ENCODE measurements around the gene ANKRD35. TPM values are rescaled to one million over a fixed set of nuclear protein-coding genes. Genes with fewer than 3 reads are reported as not detected.
A peak's percentile ranks its signal among the peaks of the same experiment; 100 is the strongest.

The ANKRD35 gene
- total RNA-seq, 5 donors from 2014 or later (not counting 1 experiment from before 2014, with no cell fraction given) = 0.09 TPM; not detected in 4

- H3K27me3 ChIP-seq (replicated peaks in 1 of 2; ENCODE audit: control insufficient read depth in 2 of 2, extremely low read depth in 1 of 2, insufficient read depth in 2 of 2, low read length in 1 of 2) = no peaks in the 10 kb centered on the region
- ATAC-seq (replicated peaks in 1 of 4) (no peak), DNase-seq (no peak)
- WGBS (ENCODE audit: insufficient coverage) = 96% methylated on average over 5 of the region's 5 CpGs
- no peaks in the 10 kb centered on the region for H3K9me3 ChIP-seq
- no peak overlapping the region for H3K4me3 ChIP-seq (ENCODE audit: control insufficient read depth in 1 of 2, extremely low read depth in 1 of 2, low read length in 1 of 2)
- peak overlapping the region; percentile 71 to 73 for H3K27ac Mint-ChIP-seq
- H3K4me1 ChIP-seq (ENCODE audit: control insufficient read depth in 1 of 2, extremely low read depth in 1 of 2, insufficient read depth in 2 of 2, low read length in 2 of 2) = peaks cover 14 to 29% of the 10 kb centered on the region in 2 experiments
- H3K36me3 Mint-ChIP-seq = peaks cover 43% of the 10 kb centered on the region
- H3K4me1 Mint-ChIP-seq = peaks cover 50 to 55% (median 55%) of the 10 kb centered on the region in 3 donors
- H3K36me3 ChIP-seq (ENCODE audit: control insufficient read depth in 2 of 2, extremely low read depth in 1 of 2, insufficient read depth in 1 of 2, low read length in 1 of 2) = peaks cover 7 to 23% of the 10 kb centered on the region in 2 donors
- CTCF ChIA-PET = interaction anchor here in 1 of 2 donors (0.8 to 1.7 kb wide), 3 partner anchors 9 to 72 kb away, joined by 3 to 4 read pairs (median 4); partner anchors contain the start of genes LIX1L and NUDT17
- no peak overlapping the region for H3K27ac ChIP-seq (ENCODE audit: low read length)
- H3K27me3 Mint-ChIP-seq = no peaks in the 10 kb centered on the region
- peak overlapping the region; percentile 82 to 94 (median 91) for H3K4me3 Mint-ChIP-seq
- H3K9me3 Mint-ChIP-seq = no peaks in the 10 kb centered on the region
- POLR2A ChIA-PET = interaction anchor here in 1 of 2 donors (0.6 to 0.7 kb wide), 2 partner anchors 9 to 89 kb away, joined by 3 to 8 read pairs; no protein-coding TSS in a partner anchor
Measured at GRCh38 chr1:145916745-145917144, 31.1 kb upstream of the ANKRD35 start.

DNA sequence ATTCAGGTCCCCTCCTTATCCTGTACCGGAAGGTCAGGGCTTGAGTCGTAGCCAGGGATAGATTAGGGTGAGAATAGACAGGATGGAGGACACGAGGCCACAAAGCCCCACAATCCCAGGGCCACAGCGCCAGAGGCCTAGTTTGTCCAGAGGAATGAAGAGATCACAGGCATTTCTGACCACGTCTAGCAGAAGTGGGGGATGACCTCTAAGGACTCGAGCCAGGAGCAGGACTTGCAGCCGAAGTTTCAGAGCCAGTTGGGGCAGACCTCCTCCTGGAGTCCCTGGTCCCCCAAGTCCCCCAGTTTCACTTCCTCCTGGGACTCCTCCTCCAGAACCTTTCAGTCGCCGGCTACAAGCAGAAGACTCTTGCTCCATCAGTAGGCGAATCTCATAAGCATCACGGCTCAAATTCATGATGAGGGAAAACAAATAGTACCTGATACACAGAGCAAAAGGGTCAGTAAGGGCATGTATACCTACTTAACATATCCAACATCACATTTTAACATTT is 26.5 kb upstream of the ANKRD35 start:
- WGBS (ENCODE audit: insufficient coverage) = 90% methylated on average over 6 of the region's 11 CpGs
- H3K36me3 Mint-ChIP-seq = peaks cover 48% of the 10 kb centered on the region
- POLR2A ChIA-PET = no interaction called here

DNA sequence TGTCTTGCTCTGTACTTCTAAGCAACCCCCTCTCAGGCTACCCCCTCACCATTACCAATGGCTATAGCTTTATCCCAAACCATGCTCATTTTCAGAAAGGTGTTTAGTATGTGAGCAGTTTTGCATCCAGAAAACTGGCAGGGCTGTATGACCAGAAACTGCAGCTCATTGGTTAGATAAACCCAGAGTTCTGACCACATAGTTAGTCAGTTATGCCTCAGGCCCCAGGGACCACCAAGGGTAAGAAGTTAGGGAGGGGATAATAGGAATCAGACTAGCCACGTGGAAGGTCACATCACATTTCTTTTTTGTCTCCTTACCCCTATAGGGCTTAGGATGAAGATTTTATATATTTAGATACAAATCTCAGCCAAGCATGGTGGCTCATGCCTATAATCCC is 23.0 kb upstream of the ANKRD35 start:
- POLR2A ChIA-PET = no interaction called here
- no peak overlapping the region for H3K4me3 Mint-ChIP-seq

More for the DNA sequence above, 26.5 kb upstream of the ANKRD35 start:
- Histone ChIP-seq H3K36me3 (ENCODE audit: control insufficient read depth in 2 of 2, extremely low read depth in 1 of 2, insufficient read depth in 1 of 2, low read length in 1 of 2) (peaks cover 7 to 35% of the 10 kb centered on the region in 2 donors), H3K27ac (ENCODE audit: low read length) (no peak overlapping the region), H3K9me3 (no peaks in the 10 kb centered on the region), H3K4me1 (ENCODE audit: control insufficient read depth in 1 of 2, extremely low read depth in 1 of 2, insufficient read depth in 2 of 2, low read length in 2 of 2) (peaks cover 0 to 9% of the 10 kb centered on the region in 2 experiments), H3K4me3 (ENCODE audit: control insufficient read depth in 1 of 2, extremely low read depth in 1 of 2, low read length in 1 of 2) (no peak overlapping the region), H3K27me3 (replicated peaks in 1 of 2; ENCODE audit: control insufficient read depth in 2 of 2, extremely low read depth in 1 of 2, insufficient read depth in 2 of 2, low read length in 1 of 2) (no peaks in the 10 kb centered on the region)
- Mint-ChIP-seq H3K27ac (peak overlapping the region in 1 of 2 donors; percentile 11), H3K27me3 (no peaks in the 10 kb centered on the region), H3K4me3 (no peak overlapping the region), H3K4me1 (peaks cover 25 to 35% (median 28%) of the 10 kb centered on the region in 3 donors), H3K9me3 (no peaks in the 10 kb centered on the region)
- CTCF ChIA-PET = interaction anchor here in 1 of 2 donors (0.7 kb wide), 1 partner anchor 28 kb away, joined by 4 read pairs; no protein-coding TSS in a partner anchor
- no peak for ATAC-seq (replicated peaks in 1 of 4)
- DNase-seq = no peak

GRCh38 chr1:145906954-145907753 is 21.5 kb upstream of the ANKRD35 start:
- no peaks in the 10 kb centered on the region for H3K9me3 Mint-ChIP-seq
- ChIA-PET POLR2A (interaction anchor here (0.6 to 0.8 kb wide), 3 partner anchors 9 to 57 kb away, joined by 3 to 12 read pairs (median 10); no protein-coding TSS in a partner anchor), CTCF (interaction anchor here in 1 of 2 donors (0.6 to 1.7 kb wide), 4 partner anchors 9 to 122 kb away, joined by 3 to 6 read pairs (median 4); partner anchors contain the start of gene RBM8A)
- peaks cover 17% of the 10 kb centered on the region for H3K36me3 Mint-ChIP-seq
- DNase-seq (no peak), ATAC-seq (replicated peaks in 1 of 4) (no peak)
- no peak overlapping the region for H3K4me3 ChIP-seq (ENCODE audit: control insufficient read depth in 1 of 2, extremely low read depth in 1 of 2, low read length in 1 of 2)
- H3K36me3 ChIP-seq (ENCODE audit: control insufficient read depth in 2 of 2, extremely low read depth in 1 of 2, insufficient read depth in 1 of 2, low read length in 1 of 2) = peaks cover 0 to 16% of the 10 kb centered on the region in 2 donors
- H3K4me1 Mint-ChIP-seq = peaks cover 5 to 8% (median 6%) of the 10 kb centered on the region in 3 donors
- 67% methylated on average over 2 of the region's 10 CpGs for WGBS (ENCODE audit: insufficient coverage)
- H3K27me3 Mint-ChIP-seq = no peaks in the 10 kb centered on the region
- H3K4me3 Mint-ChIP-seq = no peak overlapping the region
- no peak overlapping the region for H3K27ac ChIP-seq (ENCODE audit: low read length)
- no peaks in the 10 kb centered on the region for H3K9me3 ChIP-seq
- H3K27ac Mint-ChIP-seq = no peak overlapping the region
- H3K27me3 ChIP-seq (replicated peaks in 1 of 2; ENCODE audit: control insufficient read depth in 2 of 2, extremely low read depth in 1 of 2, insufficient read depth in 2 of 2, low read length in 1 of 2) = no peaks in the 10 kb centered on the region
- peaks cover 0 to 3% of the 10 kb centered on the region in 2 experiments for H3K4me1 ChIP-seq (ENCODE audit: control insufficient read depth in 1 of 2, extremely low read depth in 1 of 2, insufficient read depth in 2 of 2, low read length in 2 of 2)

More for the DNA sequence above, 23.0 kb upstream of the ANKRD35 start:
- H3K4me1 Mint-ChIP-seq = peaks cover 6 to 13% (median 7%) of the 10 kb centered on the region in 3 donors
- H3K36me3 Mint-ChIP-seq = peaks cover 24% of the 10 kb centered on the region
- ATAC-seq (replicated peaks in 1 of 4) = no peak
- H3K27ac Mint-ChIP-seq = no peak overlapping the region
- Histone ChIP-seq H3K36me3 (ENCODE audit: control insufficient read depth in 2 of 2, extremely low read depth in 1 of 2, insufficient read depth in 1 of 2, low read length in 1 of 2) (peaks cover 2 to 21% of the 10 kb centered on the region in 2 donors), H3K27me3 (replicated peaks in 1 of 2; ENCODE audit: control insufficient read depth in 2 of 2, extremely low read depth in 1 of 2, insufficient read depth in 2 of 2, low read length in 1 of 2) (no peaks in the 10 kb centered on the region), H3K4me1 (ENCODE audit: control insufficient read depth in 1 of 2, extremely low read depth in 1 of 2, insufficient read depth in 2 of 2, low read length in 2 of 2) (peaks cover 0 to 3% of the 10 kb centered on the region in 2 experiments), H3K4me3 (ENCODE audit: control insufficient read depth in 1 of 2, extremely low read depth in 1 of 2, low read length in 1 of 2) (no peak overlapping the region), H3K27ac (ENCODE audit: low read length) (no peak overlapping the region), H3K9me3 (no peaks in the 10 kb centered on the region)
- H3K27me3 Mint-ChIP-seq = no peaks in the 10 kb centered on the region
- CTCF ChIA-PET = interaction anchor here (0.5 to 3.8 kb wide), 8 partner anchors 8 to 103 kb away, joined by 3 to 26 read pairs (median 4); partner anchors contain the start of genes NUDT17 (in 2 of the 2), ANKRD34A (in 1 of the 2), PIAS3 (in 1 of the 2) and POLR3GL (in 1 of the 2)
- no CpG with 5 or more reads among the region's 1 CpG for WGBS (ENCODE audit: insufficient coverage)
- DNase-seq = no peak
- H3K9me3 Mint-ChIP-seq = no peaks in the 10 kb centered on the region

GRCh38 chr1:145901312-145902021 is 15.8 kb upstream of the ANKRD35 start:
- WGBS (ENCODE audit: insufficient coverage) = 94% methylated on average over 4 of the region's 12 CpGs
- peaks cover 0 to 4% of the 10 kb centered on the region in 2 donors for H3K36me3 ChIP-seq (ENCODE audit: control insufficient read depth in 2 of 2, extremely low read depth in 1 of 2, insufficient read depth in 1 of 2, low read length in 1 of 2)
- no peak overlapping the region for H3K4me3 Mint-ChIP-seq
- POLR2A ChIA-PET = no interaction called here
- H3K4me3 ChIP-seq (ENCODE audit: control insufficient read depth in 1 of 2, extremely low read depth in 1 of 2, low read length in 1 of 2) = no peak overlapping the region
- CTCF ChIA-PET = no interaction called here
- no peaks in the 10 kb centered on the region for H3K4me1 ChIP-seq (ENCODE audit: control insufficient read depth in 1 of 2, extremely low read depth in 1 of 2, insufficient read depth in 2 of 2, low read length in 2 of 2)
- H3K4me1 Mint-ChIP-seq = no peaks in the 10 kb centered on the region
- no peaks in the 10 kb centered on the region for H3K27me3 ChIP-seq (replicated peaks in 1 of 2; ENCODE audit: control insufficient read depth in 2 of 2, extremely low read depth in 1 of 2, insufficient read depth in 2 of 2, low read length in 1 of 2)
- ATAC-seq (replicated peaks in 1 of 4) (no peak), DNase-seq (no peak)
- no peak overlapping the region for H3K27ac ChIP-seq (ENCODE audit: low read length)
- H3K36me3 Mint-ChIP-seq = peaks cover 20% of the 10 kb centered on the region
- no peaks in the 10 kb centered on the region for H3K9me3 Mint-ChIP-seq
- no peaks in the 10 kb centered on the region for H3K9me3 ChIP-seq
- H3K27ac Mint-ChIP-seq = no peak overlapping the region
- no peaks in the 10 kb centered on the region for H3K27me3 Mint-ChIP-seq

GRCh38 chr1:145898756-145899155 is 13.1 kb upstream of the ANKRD35 start:
- Histone ChIP-seq H3K27me3 (replicated peaks in 1 of 2; ENCODE audit: control insufficient read depth in 2 of 2, extremely low read depth in 1 of 2, insufficient read depth in 2 of 2, low read length in 1 of 2) (no peaks in the 10 kb centered on the region), H3K4me3 (ENCODE audit: control insufficient read depth in 1 of 2, extremely low read depth in 1 of 2, low read length in 1 of 2) (no peak overlapping the region), H3K4me1 (ENCODE audit: control insufficient read depth in 1 of 2, extremely low read depth in 1 of 2, insufficient read depth in 2 of 2, low read length in 2 of 2) (no peaks in the 10 kb centered on the region), H3K9me3 (no peaks in the 10 kb centered on the region), H3K27ac (ENCODE audit: low read length) (no peak overlapping the region), H3K36me3 (ENCODE audit: control insufficient read depth in 2 of 2, extremely low read depth in 1 of 2, insufficient read depth in 1 of 2, low read length in 1 of 2) (peaks cover 0 to 4% of the 10 kb centered on the region in 2 donors)
- ATAC-seq (replicated peaks in 1 of 4) (no peak), DNase-seq (no peak)
- H3K27me3 Mint-ChIP-seq = no peaks in the 10 kb centered on the region
- no peaks in the 10 kb centered on the region for H3K4me1 Mint-ChIP-seq
- CTCF ChIA-PET = no interaction called here
- peaks cover 20% of the 10 kb centered on the region for H3K36me3 Mint-ChIP-seq
- POLR2A ChIA-PET = no interaction called here
- H3K4me3 Mint-ChIP-seq = no peak overlapping the region
- H3K9me3 Mint-ChIP-seq = no peaks in the 10 kb centered on the region
- no peak overlapping the region for H3K27ac Mint-ChIP-seq
- 95% methylated on average over 5 of the region's 5 CpGs for WGBS (ENCODE audit: insufficient coverage)

All from T-cell (primary cell).